ENCODE data around the gene CACNA1B.

Gene CACNA1B

DNA sequence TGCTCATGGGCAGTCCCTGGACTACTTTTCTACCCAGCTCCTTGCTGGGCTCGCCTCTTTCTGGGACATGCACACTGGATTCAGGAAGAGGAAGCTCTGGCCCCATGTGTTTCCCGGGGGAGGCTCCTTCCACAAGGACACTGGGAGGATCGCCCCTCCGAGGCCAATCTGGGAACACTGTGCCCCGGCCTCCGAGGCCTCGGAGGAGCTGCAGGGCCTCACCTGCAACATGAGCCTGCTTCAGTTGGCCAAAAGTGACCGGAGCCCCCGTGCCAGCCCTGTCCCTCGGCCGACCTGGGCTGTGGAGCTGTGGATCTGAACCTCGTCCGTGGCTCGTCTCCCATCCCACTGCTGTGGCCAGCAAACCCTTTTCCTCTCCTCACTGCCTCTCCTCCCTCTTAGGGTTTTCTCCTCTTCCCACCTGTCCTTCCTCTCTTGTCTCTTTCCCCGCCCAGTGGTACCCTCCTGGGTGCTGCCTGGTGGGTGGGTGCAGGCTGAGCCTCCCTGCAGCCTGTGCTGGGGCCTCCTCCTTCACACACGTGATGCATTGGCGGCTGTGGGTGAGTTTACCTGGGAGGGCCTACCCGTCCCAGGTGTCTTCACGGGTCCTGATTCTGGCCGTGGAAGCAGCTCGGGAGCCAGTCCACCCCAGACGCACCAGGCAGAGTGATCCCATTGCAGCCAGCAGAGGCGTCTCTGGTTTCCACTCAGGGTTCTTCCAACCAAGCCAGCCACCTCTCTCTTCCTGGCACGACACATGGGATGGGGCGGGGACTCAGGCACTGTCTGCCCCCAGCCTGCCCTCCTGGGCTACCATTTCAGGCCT, 241.8 kb downstream of the CACNA1B start:
- Histone ChIP-seq H3K4me3 (ENCODE audit: low read depth in 1 of 2, low read length in 2 of 2) (no peak overlapping the region), H4K20me1 (ENCODE audit: insufficient read depth, low read length) (no peaks in the 10 kb centered on the region), H3K9me3 (ENCODE audit: insufficient read depth, low read length, severe bottlenecking) (no peaks in the 10 kb centered on the region), H3K79me2 (ENCODE audit: insufficient read depth, low read length) (no peaks in the 10 kb centered on the region), H3K27ac (ENCODE audit: low read length) (no peak overlapping the region), H3K36me3 (ENCODE audit: insufficient read depth, low read length) (no peaks in the 10 kb centered on the region), H3K27me3 (ENCODE audit: insufficient read depth, low read length, poor library complexity) (no peaks in the 10 kb centered on the region), H2AFZ (ENCODE audit: low read depth, low read length) (no peak overlapping the region), H3K9ac (ENCODE audit: low read depth, low read length) (no peak overlapping the region), H3K4me2 (ENCODE audit: insufficient read depth, low read length) (no peak overlapping the region), H3K4me1 (ENCODE audit: insufficient read depth, low read length) (no peaks in the 10 kb centered on the region)
- ATAC-seq (ENCODE audit: insufficient read depth, low read depth) (no peak), DNase-seq (no peak)
- no peak for TF ChIP-seq EZH2 (IDR thresholded peaks at IDR 0.05; ENCODE audit: borderline replicate concordance, low read depth, low read length, severe bottlenecking)
- TF ChIP-seq, protein P1, sequence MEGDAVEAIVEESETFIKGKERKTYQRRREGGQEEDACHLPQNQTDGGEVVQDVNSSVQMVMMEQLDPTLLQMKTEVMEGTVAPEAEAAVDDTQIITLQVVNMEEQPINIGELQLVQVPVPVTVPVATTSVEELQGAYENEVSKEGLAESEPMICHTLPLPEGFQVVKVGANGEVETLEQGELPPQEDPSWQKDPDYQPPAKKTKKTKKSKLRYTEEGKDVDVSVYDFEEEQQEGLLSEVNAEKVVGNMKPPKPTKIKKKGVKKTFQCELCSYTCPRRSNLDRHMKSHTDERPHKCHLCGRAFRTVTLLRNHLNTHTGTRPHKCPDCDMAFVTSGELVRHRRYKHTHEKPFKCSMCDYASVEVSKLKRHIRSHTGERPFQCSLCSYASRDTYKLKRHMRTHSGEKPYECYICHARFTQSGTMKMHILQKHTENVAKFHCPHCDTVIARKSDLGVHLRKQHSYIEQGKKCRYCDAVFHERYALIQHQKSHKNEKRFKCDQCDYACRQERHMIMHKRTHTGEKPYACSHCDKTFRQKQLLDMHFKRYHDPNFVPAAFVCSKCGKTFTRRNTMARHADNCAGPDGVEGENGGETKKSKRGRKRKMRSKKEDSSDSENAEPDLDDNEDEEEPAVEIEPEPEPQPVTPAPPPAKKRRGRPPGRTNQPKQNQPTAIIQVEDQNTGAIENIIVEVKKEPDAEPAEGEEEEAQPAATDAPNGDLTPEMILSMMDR (IDR thresholded peaks at IDR 0.05; ENCODE audit: borderline replicate concordance, extremely low read depth, low read length, poor library complexity, severe bottlenecking): no peak

DNA sequence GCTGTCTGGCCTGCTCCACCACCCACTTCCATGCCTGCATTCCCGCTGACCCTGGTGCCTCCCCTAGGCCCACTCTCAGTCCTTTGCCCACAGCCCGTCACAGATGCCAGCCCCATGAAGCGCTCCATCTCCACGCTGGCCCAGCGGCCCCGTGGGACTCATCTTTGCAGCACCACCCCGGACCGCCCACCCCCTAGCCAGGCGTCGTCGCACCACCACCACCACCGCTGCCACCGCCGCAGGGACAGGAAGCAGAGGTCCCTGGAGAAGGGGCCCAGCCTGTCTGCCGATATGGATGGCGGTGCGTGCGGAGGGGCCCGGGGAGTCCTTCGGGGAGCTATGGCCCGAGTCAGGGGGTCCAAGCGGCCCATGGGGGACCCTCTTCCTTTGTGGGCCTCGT, 242.5 kb downstream of the CACNA1B start:
- Histone ChIP-seq H3K9me3 (ENCODE audit: insufficient read depth, low read length, severe bottlenecking) (no peaks in the 10 kb centered on the region), H3K4me2 (ENCODE audit: insufficient read depth, low read length) (no peak overlapping the region), H3K27ac (ENCODE audit: low read length) (no peak overlapping the region), H3K27me3 (ENCODE audit: insufficient read depth, low read length, poor library complexity) (no peaks in the 10 kb centered on the region), H3K4me3 (ENCODE audit: low read depth in 1 of 2, low read length in 2 of 2) (no peak overlapping the region), H3K36me3 (ENCODE audit: insufficient read depth, low read length) (no peaks in the 10 kb centered on the region), H4K20me1 (ENCODE audit: insufficient read depth, low read length) (no peaks in the 10 kb centered on the region), H3K9ac (ENCODE audit: low read depth, low read length) (no peak overlapping the region), H3K4me1 (ENCODE audit: insufficient read depth, low read length) (no peaks in the 10 kb centered on the region), H3K79me2 (ENCODE audit: insufficient read depth, low read length) (no peaks in the 10 kb centered on the region), H2AFZ (ENCODE audit: low read depth, low read length) (no peak overlapping the region)
- TF ChIP-seq, protein P1 (IDR thresholded peaks at IDR 0.05; ENCODE audit: borderline replicate concordance, extremely low read depth, low read length, poor library complexity, severe bottlenecking): no peak
- no peak for TF ChIP-seq EZH2 (IDR thresholded peaks at IDR 0.05; ENCODE audit: borderline replicate concordance, low read depth, low read length, severe bottlenecking)
- DNase-seq (no peak), ATAC-seq (ENCODE audit: insufficient read depth, low read depth) (no peak)

DNA sequence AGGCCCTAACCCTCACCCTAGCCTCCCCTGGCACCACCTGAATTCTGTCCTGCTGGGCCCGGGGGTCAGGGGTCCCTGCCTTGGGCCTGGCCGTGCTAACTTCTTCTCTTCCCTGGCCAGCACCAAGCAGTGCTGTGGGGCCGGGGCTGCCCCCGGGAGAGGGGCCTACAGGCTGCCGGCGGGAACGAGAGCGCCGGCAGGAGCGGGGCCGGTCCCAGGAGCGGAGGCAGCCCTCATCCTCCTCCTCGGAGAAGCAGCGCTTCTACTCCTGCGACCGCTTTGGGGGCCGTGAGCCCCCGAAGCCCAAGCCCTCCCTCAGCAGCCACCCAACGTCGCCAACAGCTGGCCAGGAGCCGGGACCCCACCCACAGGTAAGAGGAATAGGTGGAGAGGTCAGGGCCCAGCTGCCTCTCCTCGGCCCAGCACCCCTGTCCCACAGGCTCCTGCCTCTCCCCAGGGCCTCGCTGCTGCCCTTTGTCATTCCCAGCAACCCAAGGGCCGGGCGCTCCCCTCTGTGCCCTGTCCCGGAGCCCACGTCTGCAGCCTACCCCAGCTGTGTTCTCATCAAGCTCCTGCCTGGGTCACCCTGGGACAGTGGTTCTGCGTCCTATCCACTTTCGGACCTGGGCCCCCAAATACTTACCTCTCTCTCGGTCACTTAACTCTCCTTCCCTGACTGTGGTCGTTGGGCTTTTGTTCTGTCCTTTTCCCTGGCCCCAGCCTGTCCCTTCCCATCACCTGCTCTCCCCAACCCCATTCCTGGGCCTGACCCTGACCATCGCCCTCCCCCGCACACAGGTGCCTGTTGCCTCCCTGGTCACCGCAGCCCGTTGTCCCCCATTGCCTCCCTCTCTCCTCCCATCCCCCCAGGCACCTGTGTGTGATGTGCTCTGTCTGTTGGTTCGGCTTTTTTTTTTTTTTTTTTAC, 243.2 kb downstream of the CACNA1B start:
- no peaks in the 10 kb centered on the region for H3K9me3 ChIP-seq (ENCODE audit: insufficient read depth, low read length, severe bottlenecking)
- H3K27me3 ChIP-seq (ENCODE audit: insufficient read depth, low read length, poor library complexity): no peaks in the 10 kb centered on the region
- no peak overlapping the region for H3K4me2 ChIP-seq (ENCODE audit: insufficient read depth, low read length)
- no peak overlapping the region for H2AFZ ChIP-seq (ENCODE audit: low read depth, low read length)
- no peaks in the 10 kb centered on the region for H4K20me1 ChIP-seq (ENCODE audit: insufficient read depth, low read length)
- no peak overlapping the region for H3K27ac ChIP-seq (ENCODE audit: low read length)
- DNase-seq (no peak), ATAC-seq (ENCODE audit: insufficient read depth, low read depth) (no peak)
- H3K79me2 ChIP-seq (ENCODE audit: insufficient read depth, low read length): no peaks in the 10 kb centered on the region
- no peaks in the 10 kb centered on the region for H3K4me1 ChIP-seq (ENCODE audit: insufficient read depth, low read length)
- H3K36me3 ChIP-seq (ENCODE audit: insufficient read depth, low read length): no peaks in the 10 kb centered on the region
- H3K9ac ChIP-seq (ENCODE audit: low read depth, low read length): no peak overlapping the region
- no peak overlapping the region for H3K4me3 ChIP-seq (ENCODE audit: low read depth in 1 of 2, low read length in 2 of 2)
- TF ChIP-seq, protein P1 (IDR thresholded peaks at IDR 0.05; ENCODE audit: borderline replicate concordance, extremely low read depth, low read length, poor library complexity, severe bottlenecking): no peak
- no peak for TF ChIP-seq EZH2 (IDR thresholded peaks at IDR 0.05; ENCODE audit: borderline replicate concordance, low read depth, low read length, severe bottlenecking)
